ENCODE measurements around the gene ELOVL1. TPM values are rescaled to one million over a fixed set of nuclear protein-coding genes. Genes with fewer than 3 reads are reported as not detected.
"Not testable (repeated sequence)": the region's sequence is repeated elsewhere in the genome, so short reads cannot be mapped to it uniquely, and the experiment has no call there.

The ELOVL1 gene
- 34.4 TPM for total RNA-seq
- long read RNA-seq, transcript ELOVL1-201 (8 exons, 1,477 nt) = major isoform, 23 of 26 reads
- long read RNA-seq, partial matches to known transcripts = 1 of 26 reads
- long read RNA-seq, other reads (novel, unspliced or antisense) = 1 of 26 reads

DNA sequence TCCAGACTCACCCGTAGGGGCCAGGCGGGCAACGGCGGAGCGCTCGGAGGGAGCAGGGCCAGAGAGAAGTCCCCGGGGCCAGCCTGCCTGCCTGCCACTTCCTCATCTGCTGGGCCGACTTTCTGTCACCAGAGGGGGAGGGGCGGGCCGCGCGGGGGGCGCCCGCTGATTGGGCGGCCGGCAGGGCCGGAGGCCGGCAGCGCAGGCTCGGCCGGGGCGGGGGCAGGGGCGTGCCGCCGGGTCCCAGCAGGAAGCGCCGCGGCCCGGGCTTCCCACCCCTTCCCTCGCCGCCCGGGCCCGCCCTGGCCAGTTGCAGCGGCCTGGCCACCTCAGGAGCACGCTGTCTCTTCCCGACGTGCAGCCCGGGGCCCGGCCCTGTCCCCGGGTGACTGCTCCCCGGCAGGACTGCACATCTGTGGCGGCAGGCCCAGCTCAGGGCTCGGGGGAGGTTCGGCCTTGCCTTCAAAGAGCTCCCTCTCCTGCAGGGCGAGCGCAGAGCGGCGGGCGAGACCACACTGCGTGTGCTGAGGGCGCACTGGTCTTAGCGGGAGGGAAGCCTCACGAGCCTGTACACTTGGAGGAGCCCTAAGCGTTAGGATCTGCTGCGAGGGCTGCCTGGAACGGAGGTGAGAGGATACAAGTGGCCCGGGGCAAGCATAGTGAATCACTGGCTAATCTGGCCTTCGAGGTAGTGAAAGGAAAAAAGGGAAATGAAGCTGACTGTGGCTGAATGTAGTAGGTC, at the start of gene ELOVL1:
ELOVL1 (minus strand) TSS at position 108 of the 742 bp plus-strand sequence. CDS start 2,402 bp downstream, outside the sequence.
- ATAC-seq = peak; percentile 96
- intact Hi-C loops (cut with DNase I) = loop anchor here (2.0 to 5.0 kb wide), 2 partner anchors 21 to 66 kb away; partner anchors contain the start of genes MED8, SZT2 and TIE1

DNA sequence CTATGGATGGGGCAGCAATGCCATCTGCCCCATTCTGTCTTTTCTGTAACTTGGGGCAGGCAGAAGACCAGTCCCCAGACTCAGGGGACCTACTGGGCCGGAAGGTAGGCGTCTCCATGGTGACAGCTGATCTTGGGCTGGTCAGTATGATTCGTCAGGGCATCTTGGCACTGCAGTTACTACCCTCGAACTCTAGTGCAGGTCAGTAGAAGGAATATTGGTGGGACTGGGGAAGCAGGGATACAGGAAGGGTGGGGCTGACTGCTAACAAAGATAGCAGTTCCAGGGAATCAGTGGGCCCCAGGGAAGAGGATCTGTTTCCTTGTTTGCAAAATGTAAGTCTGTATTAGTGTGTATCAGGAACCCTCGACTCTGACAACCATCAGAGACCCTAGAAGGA, 48.1 kb upstream of the ELOVL1 start:
- ATAC-seq (no peak), DNase-seq (ENCODE audit: missing footprints) (no peak)
- intact Hi-C loops (cut with DNase I) = no loop called here

More for the DNA sequence above, at the start of gene ELOVL1:
- peak; percentile 98 for DNase-seq (ENCODE audit: missing footprints)

DNA sequence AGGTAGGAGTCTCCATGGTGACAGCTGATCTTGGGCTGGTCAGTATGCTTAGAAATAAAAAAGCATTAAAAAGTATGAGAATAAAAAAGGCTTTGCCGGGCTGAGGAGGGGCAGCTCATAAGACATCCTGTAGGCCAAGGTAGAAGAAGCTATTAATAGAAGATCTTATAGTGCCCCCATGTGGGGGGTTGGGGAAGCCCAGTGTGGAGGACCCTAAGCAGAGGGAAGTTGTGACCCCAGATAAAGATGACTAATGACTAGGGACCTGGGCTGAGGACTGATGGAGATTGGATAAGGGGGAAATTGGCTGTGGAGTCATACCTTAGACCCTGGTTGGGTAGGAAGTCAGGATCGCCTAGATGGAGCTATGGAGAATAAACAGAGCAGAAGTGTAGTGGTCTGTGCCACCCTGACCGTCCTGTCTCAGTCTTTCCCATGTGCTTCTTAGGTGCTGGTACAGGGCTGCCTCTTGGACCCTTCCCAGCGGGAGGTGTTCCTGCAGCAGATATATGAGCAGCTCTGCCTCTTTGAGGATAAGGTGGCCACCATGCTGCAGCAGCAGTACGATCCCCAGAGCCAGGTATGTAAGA, 46.9 kb upstream of the ELOVL1 start:
- DNase-seq (ENCODE audit: missing footprints) (no peak), ATAC-seq (peak; percentile 76)
- intact Hi-C loops (cut with DNase I) = loop anchor here (1.0 kb wide), 1 partner anchor 187 kb away; no protein-coding TSS in a partner anchor

DNA sequence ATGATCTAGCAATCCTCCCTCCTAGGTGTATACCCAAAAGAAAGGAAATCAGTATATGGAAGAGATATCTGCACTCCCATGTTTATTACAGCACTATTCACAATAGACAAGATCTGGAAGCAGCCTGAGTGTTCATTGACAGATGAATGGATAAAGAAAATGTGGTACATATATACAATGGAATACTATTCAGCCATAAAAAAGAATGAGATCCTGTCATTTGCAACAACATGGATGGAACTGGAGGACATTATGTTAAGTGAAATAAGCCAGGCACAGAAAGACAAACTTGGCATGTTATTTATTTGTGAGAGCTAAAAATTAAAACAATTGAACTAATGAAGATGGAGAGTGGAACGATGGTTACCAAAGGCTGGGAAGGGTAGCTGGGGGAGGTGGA, 45.6 kb upstream of the ELOVL1 start:
- ATAC-seq; DNase-seq (ENCODE audit: missing footprints); intact Hi-C loops (cut with DNase I): not testable (repeated sequence)

DNA sequence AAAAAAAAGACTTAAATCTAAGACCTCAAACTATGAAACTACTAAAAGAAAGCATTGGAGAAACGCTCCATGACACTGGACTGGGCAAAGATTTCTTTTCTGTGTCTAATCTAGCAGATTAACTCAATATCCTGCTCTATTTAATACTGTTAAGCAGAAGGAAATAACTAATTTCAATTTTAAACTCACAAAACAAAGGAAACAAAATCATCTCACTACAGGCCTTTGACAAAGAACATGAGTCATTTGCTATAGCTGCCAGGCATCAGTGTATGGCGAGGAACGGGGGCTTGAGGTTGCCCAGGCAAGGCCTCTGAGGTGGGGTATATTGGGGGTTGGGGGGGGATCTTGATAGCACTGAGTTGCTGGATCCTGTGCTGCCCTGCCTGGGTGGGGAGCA, 42.8 kb upstream of the ELOVL1 start:
- intact Hi-C loops (cut with DNase I) = no loop called here
- ATAC-seq = no peak
- no peak for DNase-seq (ENCODE audit: missing footprints)

DNA sequence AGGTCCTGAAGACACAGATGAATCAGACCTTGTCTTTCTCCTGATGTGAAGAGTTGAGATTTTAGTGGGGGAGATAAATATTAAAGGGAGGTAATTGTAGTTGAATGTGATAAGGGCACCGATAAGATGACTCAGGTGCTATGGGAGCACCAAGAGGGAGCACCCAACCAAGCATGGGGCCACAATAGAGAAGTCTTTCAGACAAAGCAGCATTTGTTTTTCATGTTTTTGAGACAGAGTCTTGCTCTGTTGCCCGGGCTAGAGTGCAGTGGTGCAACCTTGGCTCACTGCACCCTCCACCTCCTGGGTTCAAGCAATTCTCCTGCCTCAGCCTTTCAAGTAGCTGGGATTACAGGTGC, 38.0 kb upstream of the ELOVL1 start:
- DNase-seq (ENCODE audit: missing footprints) (no peak), ATAC-seq (no peak)
- intact Hi-C loops (cut with DNase I) = no loop called here

DNA sequence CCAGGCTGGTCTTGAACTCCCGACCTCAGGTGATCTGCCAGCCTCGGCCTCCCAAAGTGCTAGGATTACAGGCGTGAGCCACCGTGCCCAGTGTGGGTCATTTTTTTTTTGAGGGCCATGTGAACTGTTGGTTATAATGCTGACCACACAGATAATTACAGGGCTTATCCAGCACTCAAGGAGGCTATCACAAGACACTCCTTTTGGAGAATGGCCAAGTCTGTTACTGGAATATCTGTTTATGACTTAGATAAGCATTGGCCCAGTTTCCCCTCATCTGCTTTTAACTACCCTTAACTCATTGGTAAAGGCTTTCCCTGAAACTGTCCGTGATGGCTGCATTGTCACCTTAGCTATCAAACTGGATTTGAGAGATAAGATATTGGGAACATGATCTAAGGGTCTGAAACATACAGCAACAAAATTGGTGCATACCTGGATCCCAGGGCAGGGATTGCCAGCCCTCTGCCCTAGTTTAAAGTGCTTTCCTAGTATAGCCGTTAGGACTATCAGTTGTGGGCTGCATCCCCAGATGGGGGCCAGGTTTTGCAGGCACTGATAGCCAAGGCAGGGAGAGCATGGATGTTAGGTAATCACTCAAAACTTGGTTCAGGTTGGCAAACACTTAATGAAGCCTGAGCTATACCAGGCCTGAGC, 37.5 kb upstream of the ELOVL1 start:
- no peak for DNase-seq (ENCODE audit: missing footprints)
- ATAC-seq = no peak
- intact Hi-C loops (cut with DNase I) = no loop called here

DNA sequence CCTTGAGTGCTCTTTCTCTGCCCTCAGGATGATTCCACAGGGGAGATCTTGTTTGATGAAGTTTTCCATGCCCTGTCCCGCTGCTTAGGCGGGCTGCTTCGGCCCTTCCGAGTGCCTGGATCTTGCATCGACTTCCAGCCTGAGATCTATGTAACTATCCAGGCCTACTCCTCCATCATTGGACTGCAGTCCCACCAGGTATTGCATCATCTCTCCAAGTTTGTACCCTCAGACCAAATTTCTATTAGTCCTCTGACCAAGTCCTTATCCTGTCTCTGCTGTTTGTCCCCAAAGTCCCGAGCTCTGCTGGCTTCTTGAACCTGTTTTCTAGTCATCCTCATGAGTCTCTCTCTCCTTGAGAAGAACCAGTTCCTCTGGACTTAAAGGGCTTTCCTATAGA, 36.5 kb upstream of the ELOVL1 start:
- intact Hi-C loops (cut with DNase I) = no loop called here
- no peak for DNase-seq (ENCODE audit: missing footprints)
- no peak for ATAC-seq

DNA sequence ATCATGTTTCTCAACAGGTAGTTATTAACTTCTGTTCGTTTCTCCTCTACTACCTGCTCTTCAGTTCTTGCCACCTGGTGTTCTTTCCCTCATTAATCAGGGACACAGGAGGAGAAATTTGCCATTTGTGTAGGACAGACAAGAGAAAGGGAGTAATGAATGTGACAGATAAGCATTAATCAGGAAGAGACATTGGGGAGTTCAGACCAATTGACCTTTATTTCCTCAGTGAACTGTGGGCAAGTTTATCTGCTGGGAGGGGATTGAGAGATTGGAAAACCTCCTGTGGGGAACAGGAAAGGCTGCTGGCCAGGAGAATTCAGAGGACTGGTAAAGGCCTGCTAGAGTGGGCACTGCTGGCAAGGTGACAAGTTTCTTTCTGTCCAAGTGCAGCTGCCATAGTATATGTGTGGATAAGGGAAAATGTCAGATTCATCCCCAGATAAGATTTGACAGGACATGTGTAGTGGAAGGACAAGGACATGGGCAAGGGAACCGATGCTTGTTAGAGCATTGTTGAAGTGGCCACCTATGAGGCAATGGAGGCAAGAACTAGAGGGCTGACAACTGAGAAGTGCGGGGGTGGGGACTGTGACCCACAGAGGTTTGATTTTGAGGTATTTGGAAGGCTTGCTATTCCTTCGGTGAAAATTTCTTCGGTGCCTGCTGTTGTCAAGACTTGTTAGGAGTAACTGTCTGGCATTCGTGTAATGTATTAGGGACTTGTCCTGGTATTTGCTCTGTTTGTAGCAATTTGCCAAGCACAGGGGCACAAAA, 34.5 kb upstream of the ELOVL1 start:
- DNase-seq (ENCODE audit: missing footprints) = no peak
- intact Hi-C loops (cut with DNase I) = no loop called here
- ATAC-seq = no peak

DNA sequence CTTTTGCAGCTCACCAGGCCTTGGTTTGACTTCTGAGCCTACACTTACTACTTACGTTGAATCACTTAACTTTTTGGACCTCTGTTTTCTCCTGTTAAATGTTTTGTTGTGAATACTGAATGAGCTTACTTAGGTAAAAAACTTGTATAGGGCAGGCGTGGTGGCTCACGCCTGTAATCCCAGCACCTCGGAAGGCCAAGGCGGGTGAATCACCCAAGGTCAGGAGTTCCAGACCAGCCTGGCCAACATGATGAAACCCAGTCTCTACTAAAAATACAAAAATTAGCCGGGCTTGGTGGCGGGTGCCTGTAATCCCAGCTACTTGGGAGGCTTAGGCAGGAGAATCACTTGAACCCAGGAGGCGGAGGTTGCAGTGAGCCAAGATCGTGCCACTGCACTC, 32.6 kb upstream of the ELOVL1 start:
- intact Hi-C loops (cut with DNase I); ATAC-seq; DNase-seq (ENCODE audit: missing footprints): not testable (repeated sequence)

DNA sequence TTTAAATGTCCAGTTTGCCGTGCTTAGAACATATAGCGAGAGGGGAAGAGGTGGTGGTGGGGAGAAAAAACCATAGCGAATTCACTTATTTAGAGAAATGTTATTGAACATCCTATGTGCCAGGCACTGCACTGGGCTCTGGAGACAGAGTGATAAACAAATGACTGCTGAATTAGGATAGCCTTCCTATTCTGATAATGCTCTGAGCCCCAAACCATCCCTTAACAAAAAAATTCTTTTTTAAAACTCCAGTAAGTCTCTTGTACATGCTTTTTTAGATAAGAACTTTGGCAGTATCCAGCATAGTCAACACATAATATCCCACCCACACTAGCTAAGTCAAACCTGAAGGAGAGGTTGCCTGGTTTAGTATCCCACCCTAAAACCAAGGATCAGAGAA, 30.4 kb upstream of the ELOVL1 start:
- no peak for DNase-seq (ENCODE audit: missing footprints)
- ATAC-seq = no peak
- intact Hi-C loops (cut with DNase I) = no loop called here

DNA sequence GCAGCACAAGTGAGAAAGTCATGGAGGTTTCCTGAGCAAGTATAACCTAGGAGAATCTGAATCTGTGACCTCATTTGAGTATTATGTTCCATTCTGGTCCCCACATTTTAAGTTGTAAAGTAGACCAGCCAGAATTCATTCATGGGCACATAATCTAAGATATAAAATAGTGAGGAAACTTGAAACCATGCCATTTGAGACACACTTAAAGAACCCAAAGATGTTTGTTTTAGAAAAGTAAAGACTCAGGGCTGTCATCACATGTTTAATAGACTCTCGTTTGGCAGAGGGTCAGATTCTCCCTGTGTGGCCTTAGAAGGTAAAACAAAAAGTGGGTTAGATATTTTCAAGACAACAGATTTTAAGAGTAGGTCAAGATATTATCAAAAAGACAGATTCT, 28.2 kb upstream of the ELOVL1 start:
- intact Hi-C loops (cut with DNase I) = no loop called here
- no peak for DNase-seq (ENCODE audit: missing footprints)
- no peak for ATAC-seq

DNA sequence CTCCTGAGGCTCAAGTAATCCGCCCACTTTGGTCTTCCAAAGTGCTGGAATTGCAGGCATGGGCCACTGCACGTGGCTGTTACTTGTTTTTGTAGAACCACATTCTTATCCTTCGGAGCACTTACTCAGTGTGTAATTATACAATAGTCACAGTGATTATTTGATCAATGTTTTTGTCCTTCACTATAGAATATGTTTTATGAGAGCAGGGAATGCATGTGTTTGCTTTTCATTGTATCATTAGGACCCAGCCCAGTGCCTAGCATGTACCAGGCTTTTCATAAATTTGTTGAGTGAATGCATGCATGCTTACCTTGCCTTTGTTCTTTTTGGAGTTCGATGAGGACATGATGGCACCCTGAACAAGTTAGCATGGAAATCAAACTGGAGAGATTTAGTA, 27.7 kb upstream of the ELOVL1 start:
- intact Hi-C loops (cut with DNase I) = no loop called here
- ATAC-seq (no peak), DNase-seq (ENCODE audit: missing footprints) (no peak)

DNA sequence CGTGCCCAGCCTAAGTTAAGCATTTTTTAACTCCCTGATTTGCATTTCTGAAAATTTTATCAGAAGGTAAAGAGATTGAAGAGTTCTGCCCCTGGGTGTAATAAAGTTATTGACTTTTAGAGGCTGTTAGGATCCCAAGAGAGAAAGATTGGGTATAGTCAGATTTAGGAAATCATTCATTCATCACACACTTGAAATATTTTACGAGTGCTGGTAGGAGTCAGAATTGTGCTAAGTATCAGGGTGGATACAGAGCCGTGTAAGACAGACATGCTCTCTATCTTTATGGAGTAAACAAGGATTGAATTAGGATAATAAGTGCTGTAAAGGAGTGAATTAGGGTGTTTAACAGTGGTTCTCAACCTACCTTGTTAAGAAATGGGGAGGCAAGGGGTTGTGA, 24.9 kb upstream of the ELOVL1 start:
- DNase-seq (ENCODE audit: missing footprints) (no peak), ATAC-seq (no peak)
- intact Hi-C loops (cut with DNase I) = no loop called here

DNA sequence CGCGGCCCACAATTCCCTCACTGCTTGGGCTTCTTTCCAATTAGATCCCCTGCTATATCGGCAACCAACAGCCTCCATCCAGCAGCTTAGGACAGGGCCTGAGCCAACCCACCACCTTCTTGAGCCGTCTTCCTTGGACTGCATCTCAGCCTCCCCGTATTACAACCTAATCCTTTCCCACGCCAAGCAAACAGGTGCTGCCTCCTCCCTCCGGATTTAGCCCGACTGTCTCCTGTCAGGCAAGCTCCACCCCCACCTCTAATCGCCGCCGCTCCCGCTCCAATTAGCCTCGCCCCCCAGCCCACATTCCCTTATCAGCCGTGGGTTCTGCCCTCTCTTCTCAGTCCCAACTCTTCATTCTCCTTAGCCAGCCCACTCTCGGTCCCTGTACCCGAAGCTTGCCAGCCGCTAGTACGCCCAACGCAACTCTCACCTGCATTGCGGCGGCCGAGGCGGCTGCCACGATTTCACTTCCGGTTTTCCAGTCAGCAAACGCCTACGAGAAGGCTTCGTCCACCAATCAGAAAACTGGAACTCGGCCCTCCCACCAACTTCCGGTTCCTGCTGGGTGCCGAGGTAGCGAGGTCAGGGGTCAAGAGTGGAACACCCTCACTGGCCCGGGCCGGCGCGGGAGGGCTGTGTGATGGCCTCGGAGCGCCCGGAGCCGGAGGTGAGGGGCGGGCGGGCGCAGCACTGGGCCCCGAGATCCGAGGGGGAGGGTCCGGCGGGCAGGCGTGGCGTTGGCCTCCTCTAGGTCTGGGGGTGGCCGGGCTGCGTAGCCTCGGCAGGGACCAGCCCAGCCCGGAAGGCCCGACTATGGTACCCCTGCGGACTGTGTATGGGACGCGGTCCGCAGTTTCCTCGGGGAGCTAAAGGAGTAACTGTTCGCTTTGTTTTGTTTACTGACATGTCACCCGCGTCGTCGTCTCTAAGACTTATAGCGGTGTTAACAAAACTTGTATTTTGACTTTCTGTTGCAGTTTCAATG, 21.8 kb upstream of the ELOVL1 start, which contains the start of the genes MED8 and SZT2:
MED8 (minus strand) TSS at position 475 of the 988 bp plus-strand sequence; CDS start at position 439, 36 bp downstream.
SZT2 (plus strand) TSS at position 574 of the 988 bp plus-strand sequence; CDS start at position 644, 70 bp downstream.
- DNase-seq (ENCODE audit: missing footprints) = peak; percentile 95
- intact Hi-C loops (cut with DNase I) = loop anchor here (2.0 kb wide), 1 partner anchor 21 kb away; the partner anchor contains the start of gene ELOVL1
- ATAC-seq = peak; percentile 98

DNA sequence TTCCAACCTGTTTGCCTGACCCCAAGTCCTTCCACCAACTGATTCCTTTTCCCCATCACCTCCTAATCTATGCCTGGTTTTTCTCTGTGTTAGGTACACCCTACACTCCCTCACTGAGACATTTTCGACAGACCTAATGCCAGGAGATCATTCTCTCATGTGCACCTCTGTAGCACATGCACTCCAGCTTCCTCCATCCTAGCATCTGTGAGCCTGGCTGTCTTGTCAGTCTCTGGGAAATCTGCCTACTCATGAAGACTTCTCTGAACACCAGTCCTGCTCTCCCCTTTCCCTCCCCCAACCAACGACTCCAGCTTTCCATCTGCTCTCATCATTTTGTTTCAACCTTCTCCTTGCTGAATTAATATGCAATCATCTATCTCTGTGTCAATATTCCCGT, 20.8 kb upstream of the ELOVL1 start:
- ATAC-seq (no peak), DNase-seq (ENCODE audit: missing footprints) (no peak)
- intact Hi-C loops (cut with DNase I) = loop anchor here (2.0 kb wide), 1 partner anchor 20 kb away; the partner anchor contains the start of gene ELOVL1

DNA sequence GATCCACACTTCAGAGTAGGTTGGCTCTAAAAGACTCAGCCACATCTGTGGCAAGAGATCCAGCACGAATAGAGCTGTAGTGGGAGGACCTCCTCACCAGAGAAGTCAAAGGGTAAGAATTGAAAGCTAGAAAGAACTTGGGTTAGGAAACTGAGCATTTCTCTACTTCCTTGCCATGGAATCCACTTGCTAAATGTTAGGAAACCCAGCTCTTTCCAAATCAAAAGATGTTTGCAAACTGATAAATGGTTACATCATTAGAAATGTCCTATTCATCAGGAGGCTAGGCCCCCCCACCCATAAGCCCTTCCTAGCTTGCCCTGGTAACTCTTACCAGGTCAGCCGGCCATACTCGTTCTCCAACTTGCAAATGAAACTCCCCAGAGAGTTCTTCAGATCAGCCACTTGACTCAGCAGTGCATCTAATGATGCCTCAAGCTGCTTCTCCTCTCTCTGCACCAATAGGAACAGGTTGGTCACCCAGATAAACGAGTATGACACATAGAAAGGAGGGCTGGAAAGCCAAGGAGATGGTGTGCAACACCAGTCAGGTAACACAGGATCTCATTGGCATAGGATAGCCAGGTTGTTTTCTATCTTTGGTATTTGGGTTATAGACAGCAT, 20.3 kb upstream of the ELOVL1 start:
- no peak for ATAC-seq
- DNase-seq (ENCODE audit: missing footprints) = no peak
- intact Hi-C loops (cut with DNase I) = loop anchor here (2.0 kb wide), 1 partner anchor 19 kb away; the partner anchor contains the start of gene ELOVL1
